ENCODE results near the gene DTD1.
"Not testable (repeated sequence)": the region's sequence is repeated elsewhere in the genome, so short reads cannot be mapped to it uniquely, and the experiment has no call there.

DTD1 gene

GRCh38 chr20:18743665-18744440, 156.0 kb downstream of the DTD1 start:
- DNase-seq (ENCODE audit: low spot score): no peak

- DNase-seq (ENCODE audit: low spot score): no peak
Measured at GRCh38 chr20:18747090-18747489, 159.2 kb downstream of the DTD1 start.

GRCh38 chr20:18748987-18749386, 161.1 kb downstream of the DTD1 start:
- DNase-seq (ENCODE audit: low spot score): no peak

DNA sequence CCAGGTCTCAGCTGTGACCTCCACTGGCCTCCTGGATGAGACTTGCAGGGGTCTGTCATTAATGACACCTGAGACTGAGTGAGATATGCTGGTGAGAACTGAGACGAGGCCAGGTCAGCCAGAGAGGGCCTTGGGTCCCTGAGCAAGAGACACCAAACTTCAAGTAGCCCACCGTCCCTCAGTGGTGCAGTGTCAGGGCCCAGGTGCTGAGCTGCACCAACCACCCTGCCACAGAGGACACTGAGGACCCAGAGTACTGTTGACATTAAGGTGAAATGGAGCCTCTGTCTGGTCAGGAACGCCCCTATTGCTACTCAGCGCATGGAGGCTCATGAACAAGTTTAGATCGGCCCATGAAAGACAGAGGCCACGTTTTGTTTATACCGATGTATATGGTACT, 161.7 kb downstream of the DTD1 start:
- no peak for DNase-seq (ENCODE audit: low spot score)

- no peak for DNase-seq (ENCODE audit: low spot score)
Measured at GRCh38 chr20:18750735-18751134, 162.9 kb downstream of the DTD1 start.

- no peak for DNase-seq (ENCODE audit: low spot score)
Measured at GRCh38 chr20:18754030-18754652, 166.3 kb downstream of the DTD1 start.

GRCh38 chr20:18754653-18755045, 166.8 kb downstream of the DTD1 start:
- DNase-seq (ENCODE audit: low spot score): no peak

- not testable (repeated sequence) for DNase-seq (ENCODE audit: low spot score)
Measured at GRCh38 chr20:18760852-18761251, 173.0 kb downstream of the DTD1 start.

GRCh38 chr20:18767676-18768075, 179.8 kb downstream of the DTD1 start:
- no peak for DNase-seq (ENCODE audit: low spot score)

- no peak for DNase-seq (ENCODE audit: low spot score)
Measured at GRCh38 chr20:18773566-18773965, 185.7 kb downstream of the DTD1 start.

DNA sequence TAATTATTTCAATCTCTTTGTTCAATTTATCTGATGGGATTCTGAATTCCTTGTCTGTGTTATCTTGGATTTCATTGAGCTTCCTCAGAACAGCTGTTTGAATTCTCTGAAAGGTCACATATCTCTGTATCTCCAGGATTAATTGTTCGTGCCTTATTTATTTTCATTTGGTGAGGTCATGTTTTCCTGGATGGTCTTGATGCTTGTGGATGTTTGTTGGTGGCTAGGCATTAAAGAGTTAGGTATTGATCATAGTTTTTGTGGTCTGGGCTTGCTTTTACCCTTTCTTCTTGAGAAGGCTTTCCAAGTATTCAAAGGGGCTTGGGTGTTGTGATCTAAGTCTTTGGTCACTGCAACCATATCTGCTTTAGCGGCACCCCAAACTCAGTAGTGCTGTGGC, 186.4 kb downstream of the DTD1 start:
- DNase-seq (ENCODE audit: low spot score): no peak

- DNase-seq (ENCODE audit: low spot score): no peak
Measured at GRCh38 chr20:18775633-18776032, 187.8 kb downstream of the DTD1 start.

DNA sequence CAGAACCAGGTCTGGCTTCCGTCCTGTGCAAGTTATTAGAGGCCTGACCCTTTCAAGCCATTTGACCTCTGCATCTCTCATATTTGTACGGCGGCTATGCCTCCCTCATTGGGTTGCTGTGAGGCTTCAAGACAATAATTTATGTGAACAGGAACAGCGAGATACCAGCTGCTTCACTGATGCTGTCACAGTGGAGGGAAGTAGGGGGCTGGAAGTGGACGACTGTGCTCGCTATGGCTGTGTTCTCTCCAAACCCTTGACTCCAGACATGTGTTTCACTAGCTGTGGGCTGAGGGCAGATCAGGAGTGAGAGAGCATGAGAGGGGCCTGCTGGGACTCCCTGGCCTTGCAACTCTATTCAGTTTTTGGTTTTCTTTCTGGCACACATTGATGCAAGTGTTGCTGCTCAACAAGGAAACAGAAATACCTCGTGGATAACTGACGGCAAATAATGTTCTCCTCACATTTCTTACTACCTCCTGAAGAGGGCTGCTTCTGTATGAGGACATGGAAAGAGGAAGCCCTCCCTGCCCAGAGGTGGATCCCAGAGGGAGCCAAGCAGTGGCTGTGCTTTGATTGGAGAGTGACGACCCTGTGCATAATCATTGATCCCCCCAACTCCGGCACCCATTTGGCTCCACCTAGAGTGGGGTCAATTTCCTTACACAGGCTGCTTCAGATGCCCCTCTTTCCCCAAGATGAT, 191.0 kb downstream of the DTD1 start:
- no peak for DNase-seq (ENCODE audit: low spot score)

DNA sequence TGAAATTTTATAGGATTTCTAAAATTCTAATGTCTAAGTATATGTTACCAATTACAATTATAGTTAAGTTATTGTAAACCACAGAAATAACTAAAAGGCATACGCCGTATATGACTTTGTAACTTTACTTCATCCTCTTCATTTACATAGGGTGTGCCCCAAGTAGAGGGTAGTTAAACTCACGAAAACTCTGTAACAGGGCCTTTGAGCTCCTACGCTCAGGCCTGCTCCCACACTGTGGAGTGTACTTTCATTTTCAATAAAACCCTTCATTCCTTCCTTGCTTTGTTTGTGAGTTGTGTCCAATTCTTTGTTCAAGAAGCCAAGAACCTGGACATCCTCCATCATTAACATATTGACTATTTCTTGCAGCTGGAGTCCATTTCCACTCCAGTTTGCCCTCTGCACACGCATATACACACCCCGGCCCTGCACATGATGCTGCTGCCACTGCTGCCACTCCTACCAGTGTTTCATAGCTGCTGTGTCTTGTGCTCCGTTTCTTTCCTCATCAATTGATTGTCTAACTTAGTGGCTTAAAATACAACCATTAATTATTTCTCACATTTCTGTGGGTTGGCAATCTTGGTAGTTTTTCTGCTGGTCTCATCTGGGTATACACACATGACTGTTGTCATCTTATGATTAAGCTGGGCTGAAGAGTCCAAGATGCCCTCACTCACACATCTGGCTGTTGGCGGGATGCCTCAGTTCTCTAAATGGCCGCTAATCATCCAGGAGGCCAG, 192.7 kb downstream of the DTD1 start:
- DNase-seq (ENCODE audit: low spot score): no peak

DNA sequence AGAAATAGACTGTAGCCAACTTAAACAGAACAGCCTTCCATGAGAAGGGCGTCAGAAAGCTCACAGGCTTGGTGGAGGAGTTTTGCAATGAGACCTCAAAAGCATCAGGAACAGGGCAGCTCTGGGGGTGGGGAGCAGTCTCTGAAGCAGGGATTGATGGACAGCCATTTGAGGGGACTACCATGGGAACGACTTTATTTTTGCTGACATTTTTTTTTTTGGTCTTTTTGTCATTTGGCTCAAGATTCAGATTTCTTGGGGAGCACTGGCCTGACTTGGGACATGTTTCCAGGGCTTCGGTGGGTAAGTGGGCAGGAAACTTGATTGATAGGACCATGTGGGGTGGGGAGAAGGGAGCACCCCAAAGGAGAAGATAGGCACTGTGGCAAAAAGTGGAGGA, 193.7 kb downstream of the DTD1 start:
- DNase-seq (ENCODE audit: low spot score): no peak

GRCh38 chr20:18783385-18783959, 195.6 kb downstream of the DTD1 start:
- DNase-seq (ENCODE audit: low spot score): no peak

DNA sequence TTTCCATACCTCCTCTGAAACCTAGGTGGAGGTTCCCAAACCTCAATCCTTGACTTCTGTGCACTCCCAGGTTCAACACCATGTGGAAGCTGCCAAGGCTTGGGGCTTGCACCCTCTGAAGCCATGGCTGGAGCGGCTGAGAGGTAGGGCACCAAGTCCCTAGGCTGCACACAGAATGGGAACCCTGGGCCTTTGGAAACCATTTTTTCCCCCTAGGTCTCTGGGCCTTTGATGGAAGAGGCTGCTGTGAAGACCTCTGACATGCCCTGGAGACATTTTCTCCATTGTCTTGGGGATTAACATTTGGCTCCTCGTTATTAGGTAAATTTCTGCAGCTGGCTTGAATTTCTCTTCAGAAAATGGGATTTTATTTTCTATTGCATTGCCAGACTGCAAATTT, 199.2 kb downstream of the DTD1 start:
- DNase-seq (ENCODE audit: low spot score): not testable (repeated sequence)

GRCh38 chr20:18788021-18788420, 200.2 kb downstream of the DTD1 start:
- no peak for DNase-seq (ENCODE audit: low spot score)

GRCh38 chr20:18790787-18791186, 202.9 kb downstream of the DTD1 start:
- no peak for DNase-seq (ENCODE audit: low spot score)

- DNase-seq (ENCODE audit: low spot score): peak; percentile 97
Measured at GRCh38 chr20:18793625-18794427, 206.0 kb downstream of the DTD1 start.

DNA sequence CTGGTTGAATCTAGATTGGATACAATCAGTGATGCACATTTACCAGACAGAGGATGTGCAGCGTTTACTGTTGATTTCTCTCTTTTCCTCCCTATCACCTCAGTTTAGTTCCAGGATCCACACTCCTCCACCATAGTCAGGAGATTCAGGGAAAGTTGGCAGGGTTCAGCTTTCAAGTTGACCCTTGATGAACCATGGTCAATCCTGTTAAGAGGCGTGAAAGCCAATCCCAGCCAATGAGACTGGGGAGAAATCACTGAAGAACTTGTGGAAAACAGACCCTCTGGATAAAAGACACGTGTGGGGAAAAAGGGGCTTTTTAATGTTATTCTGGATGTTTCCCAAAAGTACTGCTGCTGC, 206.6 kb downstream of the DTD1 start:
- DNase-seq (ENCODE audit: low spot score): no peak

Measured in NAMALWA (cell line).